GM19468 (cell line): ENCODE data around the gene IGFLR1.

Source experiments
- ATAC-seq: cut with Tn5 transposase; IDR thresholded peaks from one replicate; pipeline ENCODE4 v1.9.1; 2021; ENCODE audit warnings: mild to moderate bottlenecking, moderate library complexity, moderate number of reproducible peaks; ENCODE audit not compliant: unreplicated experiment; ENCODE audit errors: extremely low read depth

The IGFLR1 gene

GRCh38 chr19:35743640-35744429 lies 1.6 kb upstream of the IGFLR1 start:
- ATAC-seq, result no peak

GRCh38 chr19:35741203-35741515 lies 1.1 kb downstream of the IGFLR1 start:
- no peak for ATAC-seq

GRCh38 chr19:35740423-35741202 lies 1.6 kb downstream of the IGFLR1 start:
- peak; percentile 50 for ATAC-seq

- ATAC-seq, result no peak
Measured at GRCh38 chr19:35740108-35740422, 2.2 kb downstream of the IGFLR1 start.

GRCh38 chr19:35739275-35740107 lies 2.8 kb downstream of the IGFLR1 start:
- ATAC-seq, result no peak

- ATAC-seq, result no peak
Measured at GRCh38 chr19:35738887-35739229, 3.4 kb downstream of the IGFLR1 start.

- no peak for ATAC-seq
Measured at GRCh38 chr19:35738021-35738886, 4.0 kb downstream of the IGFLR1 start.

- ATAC-seq, result no peak
Measured at GRCh38 chr19:35736913-35737886, 5.1 kb downstream of the IGFLR1 start.

GRCh38 chr19:35734889-35735288 lies 7.4 kb downstream of the IGFLR1 start:
- no peak for ATAC-seq

GRCh38 chr19:35734273-35734672 lies 8.0 kb downstream of the IGFLR1 start:
- ATAC-seq, result no peak

GRCh38 chr19:35733180-35734125 lies 8.8 kb downstream of the IGFLR1 start:
- no peak for ATAC-seq

- ATAC-seq, result no peak
Measured at GRCh38 chr19:35732540-35733179, 9.6 kb downstream of the IGFLR1 start.

GRCh38 chr19:35731779-35732405 lies 10.4 kb downstream of the IGFLR1 start:
- ATAC-seq, result no peak

- no peak for ATAC-seq
Measured at GRCh38 chr19:35731353-35731752, 10.9 kb downstream of the IGFLR1 start.

GRCh38 chr19:35730326-35730725 lies 11.9 kb downstream of the IGFLR1 start:
- ATAC-seq, result no peak

- no peak for ATAC-seq
Measured at GRCh38 chr19:35729763-35730162, 12.5 kb downstream of the IGFLR1 start.

GRCh38 chr19:35729021-35729420 lies 13.2 kb downstream of the IGFLR1 start:
- ATAC-seq, result no peak
